HEK293 (cell line): ENCODE results near the gene HPSE2.

Experiments
- CTCF ChIA-PET: fragments of 350-600 bp; formaldehyde crosslinking; extraction: SDS; loops from one replicate; lab custom pipeline; 2021; ENCODE audit warnings: antibody characterized with exemption; lab: Yijun Ruan, JAX
- POLR2A ChIA-PET: fragments of 300-600 bp; formaldehyde crosslinking; extraction: SDS; loops from one replicate; lab custom pipeline; 2020; ENCODE audit warnings: antibody characterized with exemption, inconsistent platforms; lab: Yijun Ruan, JAX
- H3K27ac ChIP-seq: fragments of 200-500 bp; sonication (Bioruptor generic); 2 replicates; pipeline ENCODE4 v1.5.1; 2014; ENCODE audit warnings: low read depth, low read length, control low read depth, inconsistent platforms; ENCODE audit errors: extremely low read depth
- H3K36me3 ChIP-seq, 2 experiments: fragments of 200-500 bp in 1 of 2; sonication (Bioruptor generic) in 1 of 2; 1 replicate in 1 of 2; 2 replicates in 1 of 2; pipeline ENCODE4 v1.5.1; 2014 to 2017; ENCODE audit warnings: inconsistent platforms in 2 of 2, low read length in 2 of 2; ENCODE audit not compliant: control insufficient read depth in 2 of 2, insufficient read depth in 1 of 2
- H3K4me1 ChIP-seq: fragments of 200-500 bp; sonication (Bioruptor generic); 2 replicates; pipeline ENCODE4 v1.5.1; 2014; ENCODE audit warnings: mild to moderate bottlenecking, low read length, inconsistent platforms; ENCODE audit not compliant: control insufficient read depth, insufficient read depth
- H3K4me3 ChIP-seq: 2 replicates; pipeline ENCODE4 v1.5.1; 2011; ENCODE audit warnings: low read depth, mild to moderate bottlenecking, control low read depth, low read length, moderate library complexity
- H3K9me3 ChIP-seq: fragments of 200-500 bp; sonication (Bioruptor generic); 2 replicates; pipeline ENCODE4 v1.5.1; 2014; ENCODE audit warnings: low read depth, low read length, inconsistent platforms; ENCODE audit not compliant: control insufficient read depth, insufficient read depth
- GLIS1 ChIP-seq: fragments of 450-650 bp; formaldehyde crosslinking; IDR thresholded peaks from 2 replicates; pipeline ENCODE4 v1.5.1; 2016; ENCODE audit warnings: missing biosample characterization, missing genetic modification characterization
- KLF10 ChIP-seq: fragments of 450-650 bp; IDR thresholded peaks from 2 replicates; pipeline ENCODE4 v1.5.1; 2018; ENCODE audit warnings: missing biosample characterization, mild to moderate bottlenecking, missing genetic modification characterization
- MEIS1 ChIP-seq: sonication (generic); formaldehyde crosslinking; IDR thresholded peaks from 2 replicates; pipeline ENCODE4 v1.8.1; 2022; ENCODE audit warnings: missing genetic modification reagents, mild to moderate bottlenecking, borderline replicate concordance
- SCRT1 ChIP-seq: fragments of 450-650 bp; formaldehyde crosslinking; IDR thresholded peaks from 2 replicates; pipeline ENCODE4 v1.5.1; 2016; ENCODE audit warnings: missing biosample characterization, missing genetic modification characterization, borderline replicate concordance
- SETDB1 ChIP-seq: IDR thresholded peaks from one replicate; pipeline ENCODE4 v1.6.1; 2017; ENCODE audit warnings: mild to moderate bottlenecking, low read length, moderate library complexity, mixed read lengths; ENCODE audit not compliant: insufficient read length
- ZBTB26 ChIP-seq: fragments of 450-650 bp; formaldehyde crosslinking; optimal IDR thresholded peaks from 2 replicates; pipeline ENCODE3; 2016; ENCODE audit warnings: missing biosample characterization, mild to moderate bottlenecking, missing genetic modification characterization
- ZFP69B ChIP-seq: fragments of 450-650 bp; formaldehyde crosslinking; IDR thresholded peaks from 2 replicates; pipeline ENCODE4 v1.5.1; 2016; ENCODE audit warnings: missing biosample characterization, missing genetic modification characterization
- ZNF112 ChIP-seq: fragments of 450-650 bp; formaldehyde crosslinking; IDR thresholded peaks from 2 replicates; pipeline ENCODE4 v1.5.0; 2017; ENCODE audit warnings: missing biosample characterization, missing genetic modification characterization
- ZNF19 ChIP-seq: fragments of 450-650 bp; formaldehyde crosslinking; IDR thresholded peaks from 2 replicates; pipeline ENCODE4; 2016; ENCODE audit warnings: missing biosample characterization, missing genetic modification characterization, low read depth
- ZNF280D ChIP-seq: fragments of 450-650 bp; formaldehyde crosslinking; IDR thresholded peaks from 2 replicates; pipeline ENCODE4 v1.5.1; 2016; ENCODE audit warnings: missing biosample characterization, missing genetic modification characterization
- ZNF350 ChIP-seq: fragments of 450-650 bp; formaldehyde crosslinking; IDR thresholded peaks from 2 replicates; pipeline ENCODE4 v1.5.0; 2017; ENCODE audit warnings: missing biosample characterization, mild to moderate bottlenecking, missing genetic modification characterization
- ZNF549 ChIP-seq: fragments of 450-650 bp; IDR thresholded peaks from 2 replicates; pipeline ENCODE4 v1.5.1; 2018; ENCODE audit warnings: missing biosample characterization, missing genetic modification characterization, mild to moderate bottlenecking, inconsistent platforms, moderate library complexity
- ZNF701 ChIP-seq: fragments of 450-650 bp; formaldehyde crosslinking; IDR thresholded peaks from 2 replicates; pipeline ENCODE4 v1.5.1; 2016; ENCODE audit warnings: missing biosample characterization, missing genetic modification characterization
- ZNF704 ChIP-seq: fragments of 450-650 bp; formaldehyde crosslinking; IDR thresholded peaks from 2 replicates; pipeline ENCODE4 v1.5.1; 2016; ENCODE audit warnings: missing biosample characterization, missing genetic modification characterization
- ZNF792 ChIP-seq: fragments of 450-650 bp; formaldehyde crosslinking; IDR thresholded peaks from 2 replicates; pipeline ENCODE4 v1.5.1; 2016; ENCODE audit warnings: missing biosample characterization, missing genetic modification characterization
- TF ChIP-seq, protein P1 (sequence below): fragments of 450-650 bp; formaldehyde crosslinking; conservative IDR thresholded peaks from 2 replicates; pipeline ENCODE4 v1.5.1; 2016; ENCODE audit warnings: low read depth, missing biosample characterization, missing genetic modification characterization

HPSE2 gene

DNA sequence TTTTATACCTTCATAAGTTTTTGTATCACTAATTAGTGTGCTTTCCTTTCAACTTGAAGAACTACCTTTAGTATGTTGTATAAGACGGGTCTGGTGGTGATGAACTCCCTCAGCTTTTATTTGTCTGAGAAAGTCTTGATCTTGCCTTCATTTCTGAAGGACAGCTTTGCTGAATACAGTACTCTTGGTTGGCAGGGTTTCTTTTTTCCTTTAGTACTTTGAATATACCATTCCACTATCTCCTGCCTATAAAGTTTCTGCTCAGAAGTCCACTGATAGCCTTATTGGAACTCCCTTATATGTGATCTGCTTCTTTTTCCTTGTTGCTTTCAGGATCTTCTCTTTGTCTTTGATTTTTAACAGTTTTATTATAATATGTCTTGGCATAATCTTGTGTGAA lies 230.9 kb downstream of the HPSE2 start:
- ChIA-PET CTCF (no interaction called here), POLR2A (no interaction called here)
- TF ChIP-seq ZNF350 (tag by site-specific recombination) (no peak), SETDB1 (peak; percentile 96), GLIS1 (tag by site-specific recombination) (no peak)
- H3K4me1 ChIP-seq = peaks cover 4% of the 10 kb centered on the region; the same call in 1 of the 2 replicates
- no peak overlapping the region for H3K27ac ChIP-seq
- H3K9me3 ChIP-seq = no peaks in the 10 kb centered on the region
- H3K36me3 ChIP-seq = no peaks in the 10 kb centered on the region
- no peak overlapping the region for H3K4me3 ChIP-seq

DNA sequence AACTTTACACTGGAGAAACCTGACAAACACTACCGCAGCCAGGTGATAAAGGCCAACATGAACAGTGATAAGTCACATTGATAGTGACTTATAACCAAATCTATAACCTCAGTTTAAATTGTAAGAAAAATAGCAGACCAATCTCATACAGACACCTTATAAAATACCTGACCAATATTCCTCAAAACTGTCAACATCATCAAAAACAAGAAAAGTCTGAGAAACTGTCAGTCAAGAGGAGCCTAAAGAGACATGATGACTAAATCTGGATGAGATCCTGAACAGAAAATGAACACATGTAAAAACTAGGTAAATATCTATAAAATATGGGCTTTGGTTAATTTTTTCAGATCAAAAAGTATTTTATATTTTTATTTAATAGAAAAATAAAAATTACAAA lies 233.3 kb downstream of the HPSE2 start:
- TF ChIP-seq, protein P1, sequence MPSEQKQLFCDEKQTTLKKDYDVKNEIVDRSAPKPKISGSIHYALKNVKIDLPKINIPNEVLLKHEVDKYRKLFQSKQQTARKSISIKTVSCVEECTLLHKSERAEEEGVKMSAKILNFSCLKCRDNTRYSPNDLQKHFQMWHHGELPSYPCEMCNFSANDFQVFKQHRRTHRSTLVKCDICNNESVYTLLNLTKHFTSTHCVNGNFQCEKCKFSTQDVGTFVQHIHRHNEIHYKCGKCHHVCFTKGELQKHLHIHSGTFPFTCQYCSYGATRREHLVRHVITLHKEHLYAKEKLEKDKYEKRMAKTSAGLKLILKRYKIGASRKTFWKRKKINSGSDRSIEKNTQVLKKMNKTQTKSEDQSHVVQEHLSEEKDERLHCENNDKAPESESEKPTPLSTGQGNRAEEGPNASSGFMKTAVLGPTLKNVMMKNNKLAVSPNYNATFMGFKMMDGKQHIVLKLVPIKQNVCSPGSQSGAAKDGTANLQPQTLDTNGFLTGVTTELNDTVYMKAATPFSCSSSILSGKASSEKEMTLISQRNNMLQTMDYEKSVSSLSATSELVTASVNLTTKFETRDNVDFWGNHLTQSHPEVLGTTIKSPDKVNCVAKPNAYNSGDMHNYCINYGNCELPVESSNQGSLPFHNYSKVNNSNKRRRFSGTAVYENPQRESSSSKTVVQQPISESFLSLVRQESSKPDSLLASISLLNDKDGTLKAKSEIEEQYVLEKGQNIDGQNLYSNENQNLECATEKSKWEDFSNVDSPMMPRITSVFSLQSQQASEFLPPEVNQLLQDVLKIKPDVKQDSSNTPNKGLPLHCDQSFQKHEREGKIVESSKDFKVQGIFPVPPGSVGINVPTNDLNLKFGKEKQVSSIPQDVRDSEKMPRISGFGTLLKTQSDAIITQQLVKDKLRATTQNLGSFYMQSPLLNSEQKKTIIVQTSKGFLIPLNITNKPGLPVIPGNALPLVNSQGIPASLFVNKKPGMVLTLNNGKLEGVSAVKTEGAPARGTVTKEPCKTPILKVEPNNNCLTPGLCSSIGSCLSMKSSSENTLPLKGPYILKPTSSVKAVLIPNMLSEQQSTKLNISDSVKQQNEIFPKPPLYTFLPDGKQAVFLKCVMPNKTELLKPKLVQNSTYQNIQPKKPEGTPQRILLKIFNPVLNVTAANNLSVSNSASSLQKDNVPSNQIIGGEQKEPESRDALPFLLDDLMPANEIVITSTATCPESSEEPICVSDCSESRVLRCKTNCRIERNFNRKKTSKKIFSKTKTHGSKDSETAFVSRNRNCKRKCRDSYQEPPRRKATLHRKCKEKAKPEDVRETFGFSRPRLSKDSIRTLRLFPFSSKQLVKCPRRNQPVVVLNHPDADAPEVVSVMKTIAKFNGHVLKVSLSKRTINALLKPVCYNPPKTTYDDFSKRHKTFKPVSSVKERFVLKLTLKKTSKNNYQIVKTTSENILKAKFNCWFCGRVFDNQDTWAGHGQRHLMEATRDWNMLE (tag by site-specific recombination) = no peak
- no peak for TF ChIP-seq ZNF19 (tag by site-specific recombination)
- no peak for TF ChIP-seq ZBTB26 (tag by site-specific recombination)
- TF ChIP-seq SCRT1 (tag by site-specific recombination) = no peak
- TF ChIP-seq ZNF704 (tag by site-specific recombination) = no peak
- no peak for TF ChIP-seq ZNF701 (tag by site-specific recombination)
- TF ChIP-seq ZNF280D = no peak
- TF ChIP-seq MEIS1 = no peak
- no peak for TF ChIP-seq ZNF112 (tag by site-specific recombination)
- no peak for TF ChIP-seq ZNF549 (tag by site-specific recombination)
- no peak for TF ChIP-seq ZFP69B
- TF ChIP-seq KLF10 (tag by site-specific recombination) = no peak
- TF ChIP-seq ZNF792 (tag by site-specific recombination) = no peak
- H3K27ac ChIP-seq = no peak overlapping the region
- no peaks in the 10 kb centered on the region for H3K4me1 ChIP-seq
- ChIA-PET POLR2A (no interaction called here), CTCF (no interaction called here)
- no peaks in the 10 kb centered on the region for H3K36me3 ChIP-seq
- H3K9me3 ChIP-seq = no peaks in the 10 kb centered on the region
- H3K4me3 ChIP-seq = no peak overlapping the region
